GM12878 (cell line): ENCODE results near the gene LRIT1. TPM values are rescaled to one million over a fixed set of nuclear protein-coding genes. Genes with fewer than 3 reads are reported as not detected.

Experiments used
- ATAC-seq: fragments of 200-7000 bp; cut with Tn5 transposase; 3 replicates; pipeline ENCODE4 v1.9.1; 2020; ENCODE audit warnings: mild to moderate bottlenecking, moderate library complexity
- BruUV-seq: library from RNA; stranded (reverse); fragments of 400-500 nt; replicated peaks from 2 replicates; lab custom pipeline; 2021; lab: Mats Ljungman, UMichigan
- CTCF ChIA-PET: fragments of 300-600 bp; sonication (Branson Sonifier 250); formaldehyde crosslinking; extraction: SDS; loops from one replicate; lab custom pipeline; 2021; ENCODE audit warnings: inconsistent platforms; lab: Yijun Ruan, JAX
- POLR2A ChIA-PET: fragments of 350-600 bp; formaldehyde crosslinking; extraction: SDS; loops from one replicate; lab custom pipeline; 2021; ENCODE audit warnings: inconsistent platforms; lab: Charles Lee
- RAD21 ChIA-PET: fragments of 300-600 bp; sonication (Branson Sonifier 250); formaldehyde crosslinking; loops from one replicate; lab custom pipeline; 2023; ENCODE audit warnings: antibody characterized with exemption; ENCODE audit not compliant: unreplicated experiment; lab: Charles Lee
- SMC1A ChIA-PET: fragments of 300-600 bp; sonication (Branson Sonifier 250); formaldehyde crosslinking; loops from one replicate; lab custom pipeline; 2023; ENCODE audit not compliant: unreplicated experiment, uncharacterized antibody; lab: Charles Lee
- DNase-seq: peaks from one replicate; pipeline ENCODE4 v3.0.0-alpha.2; 2011; ENCODE audit warnings: low read depth, low spot score
- FAIRE-seq: peaks from 3 replicates; lab custom pipeline; 2011; peaks lifted over from hg19 to GRCh38; lab: Jason Lieb, UNC
- H2AFZ ChIP-seq: 2 replicates; pipeline ENCODE4 v1.6.0; 2011; ENCODE audit warnings: low read depth, low read length, control low read depth; ENCODE audit not compliant: control insufficient read depth
- H3K27ac ChIP-seq: 2 replicates; pipeline ENCODE4 v1.5.1; 2011; ENCODE audit warnings: control low read depth; ENCODE audit not compliant: control insufficient read depth, insufficient read depth
- H3K27me3 ChIP-seq, 2 experiments: replicated peaks in 1 of 2; 2 replicates each; pipeline versions ENCODE4 v1.6.0 to v1.6.1; 2011; ENCODE audit warnings: low read length in 1 of 2; ENCODE audit not compliant: control insufficient read depth in 2 of 2, insufficient read depth in 2 of 2
- H3K36me3 ChIP-seq, 2 experiments: 2 replicates each; pipeline ENCODE4 v1.5.1; 2011; ENCODE audit warnings: low read length in 1 of 2; ENCODE audit not compliant: control insufficient read depth in 2 of 2, insufficient read depth in 2 of 2
- H3K4me1 ChIP-seq: 2 replicates; pipeline ENCODE4 v1.6.1; 2011; ENCODE audit warnings: mild to moderate bottlenecking, low read length, moderate library complexity, mixed read lengths; ENCODE audit not compliant: control insufficient read depth, insufficient read depth
- H3K4me2 ChIP-seq: 2 replicates; pipeline ENCODE4 v1.6.0; 2011; ENCODE audit warnings: control low read depth; ENCODE audit not compliant: control insufficient read depth, insufficient read depth
- H3K4me3 ChIP-seq: fragments of 200-600 bp; sonication (generic); 2 replicates; pipeline ENCODE4 v1.5.1; 2016
- H3K79me2 ChIP-seq: 2 replicates; pipeline ENCODE4 v1.6.0; 2011; ENCODE audit warnings: low read length; ENCODE audit not compliant: control insufficient read depth, insufficient read depth
- H3K9ac ChIP-seq: 2 replicates; pipeline ENCODE4 v1.8.0; 2011; ENCODE audit warnings: low read length, control low read depth, mixed read lengths; ENCODE audit not compliant: control insufficient read depth, insufficient read depth
- H3K9me3 ChIP-seq: replicated peaks from 3 replicates; pipeline ENCODE4 v1.5.1; 2011; ENCODE audit warnings: mild to moderate bottlenecking, low read length; ENCODE audit not compliant: control insufficient read depth, insufficient read depth
- H4K20me1 ChIP-seq: 2 replicates; pipeline ENCODE4 v1.6.0; 2011; ENCODE audit not compliant: control insufficient read depth, insufficient read depth
- CHD2 ChIP-seq: IDR thresholded peaks from 2 replicates; pipeline ENCODE4 v1.6.1; 2011; ENCODE audit warnings: low read depth, low read length, improper control_type of control experiment, borderline replicate concordance
- MEF2B ChIP-seq: fragments of 450-650 bp; IDR thresholded peaks from 2 replicates; pipeline ENCODE4 v1.6.1; 2018; ENCODE audit warnings: mild to moderate bottlenecking, moderate library complexity; ENCODE audit not compliant: partially characterized antibody, poor library complexity, severe bottlenecking
- NR2F1 ChIP-seq: fragments of 450-650 bp; conservative IDR thresholded peaks from 2 replicates; pipeline ENCODE4 v1.6.1; 2017; ENCODE audit warnings: mild to moderate bottlenecking
- WGBS: methylation state at CpG from one replicate; pipeline ENCODE4 v1.1.6; 2016; ENCODE audit warnings: low lambda C conversion rate; ENCODE audit not compliant: insufficient replicate concordance, insufficient coverage; ENCODE audit errors: missing lambda C conversion rate; 5-methylcytosine and 5-hydroxymethylcytosine counted together
- in situ Hi-C: fragments of 300-500 bp; cut with MboI; formaldehyde crosslinking; loops from 9 replicates; pipeline ENCODE4 v1.14.3; 2018; ENCODE audit warnings: mixed read lengths
- intact Hi-C: fragments of 100-400 bp; cut with micrococcal nuclease; formaldehyde crosslinking; loops from one replicate; pipeline ENCODE4 v1.14.2; 2022; ENCODE audit not compliant: unreplicated experiment
- polyA plus RNA-seq, 11 experiments: library from polyadenylated mRNA; depleted of rRNA in 4 of 11; unstranded in 6 of 11; stranded (reverse) in 5 of 11; fragments of >200 nt; fragmentation: Nextera tagmentation in 4 of 11; fragmentation: Illumina TruSeq in 1 of 11; extraction: Ambion mirVana in 4 of 11; extraction: Trizol in 1 of 11; gene quantifications; 1 replicate in 1 of 11; 2 replicates in 10 of 11; pipeline versions ENCODE4 v1.2.1 to v1.2.3, GENCODE V29; 2011 to 2016; ENCODE audit warnings: inconsistent platforms in 2 of 11, missing spikeins in 2 of 11, low read depth in 1 of 11
- total RNA-seq, 4 experiments: library from RNA; depleted of rRNA in 3 of 4; stranded (reverse); fragments of >200 nt in 3 of 4; fragmentation: Illumina TruSeq in 1 of 4; extraction: Trizol in 1 of 4; gene quantifications; 2 replicates each; pipeline versions ENCODE4 v1.2.1 to v1.2.3, GENCODE V29; 2013 to 2021
- TF ChIP-seq, protein P1 (sequence below): fragments of 150-350 bp; IDR thresholded peaks from 2 replicates; pipeline ENCODE4 v1.6.1; 2016; ENCODE audit warnings: low read depth, low read length
- TF ChIP-seq, protein P2 (sequence below): IDR thresholded peaks from 2 replicates; pipeline ENCODE4 v1.6.1; 2012; ENCODE audit warnings: improper control_type of control experiment, low read depth, low read length; ENCODE audit not compliant: insufficient replicate concordance
- TF ChIP-seq, protein P3 (sequence below): fragments of 450-650 bp; IDR thresholded peaks from 2 replicates; pipeline ENCODE4 v1.6.1; 2018; ENCODE audit warnings: mild to moderate bottlenecking, low read depth, moderate library complexity; ENCODE audit not compliant: partially characterized antibody
- TF ChIP-seq, protein P4 (sequence below): fragments of 450-650 bp; IDR thresholded peaks from 2 replicates; pipeline ENCODE4 v1.6.1; 2017; ENCODE audit warnings: mild to moderate bottlenecking

LRIT1 gene
- total and polyA plus RNA-seq, 10 of the 15 experiments (the other 5 are each of a cell fraction or from before 2014, with no cell fraction given), result not detected

DNA sequence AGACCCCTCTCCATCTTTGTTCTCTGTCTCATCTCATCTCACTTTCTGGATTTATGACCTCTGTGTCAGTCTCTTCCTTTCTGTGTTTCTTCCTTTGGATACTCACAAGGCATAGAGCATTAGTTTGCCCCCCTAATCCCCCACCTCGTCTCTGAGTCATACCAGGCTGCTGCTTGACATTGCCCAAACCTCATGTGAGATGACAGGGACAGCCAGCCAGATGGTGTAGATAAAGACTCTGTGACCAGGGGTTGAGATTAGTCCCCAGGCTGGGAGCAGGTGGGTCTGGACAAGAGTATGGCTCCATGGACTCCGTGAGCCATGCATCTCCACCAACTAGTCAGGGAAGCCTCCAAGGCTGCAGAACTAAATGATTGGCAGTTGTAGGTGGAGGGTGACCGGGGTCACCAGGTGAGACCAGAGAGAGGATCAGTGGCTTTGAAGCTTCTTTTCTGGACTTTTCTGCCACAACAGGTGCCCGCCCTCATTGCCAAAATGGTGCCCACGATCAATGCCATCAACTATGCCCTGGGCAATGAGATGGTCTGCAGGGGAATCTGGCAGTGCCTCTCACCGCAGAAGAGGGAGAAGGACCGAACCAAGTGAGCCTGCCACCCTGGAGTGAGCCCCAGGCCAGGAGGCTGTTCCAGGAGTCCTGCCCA is 16.8 kb upstream of the LRIT1 start:
- in situ Hi-C loops (no loop called here), intact Hi-C loops (no loop called here)
- Histone ChIP-seq H3K27me3 (no peaks in the 10 kb centered on the region; a peak in 1 of 4 replicates), H3K9me3 (no peaks in the 10 kb centered on the region), H3K9ac (no peak overlapping the region), H3K4me2 (no peak overlapping the region), H3K4me3 (no peak overlapping the region), H4K20me1 (no peaks in the 10 kb centered on the region), H3K36me3 (no peaks in the 10 kb centered on the region), H3K4me1 (no peaks in the 10 kb centered on the region), H3K27ac (no peak overlapping the region), H3K79me2 (no peaks in the 10 kb centered on the region), H2AFZ (no peak overlapping the region)
- 31% methylated on average over 7 of the region's 7 CpGs for WGBS
- ChIA-PET SMC1A (no interaction called here), RAD21 (no interaction called here), POLR2A (no interaction called here), CTCF (interaction anchor here (0.6 to 1.6 kb wide), 2 partner anchors 172 to 579 kb away, joined by 3 to 6 read pairs; no protein-coding TSS in a partner anchor)
- no peak for FAIRE-seq
- BruUV-seq, result no TSS peak
- no peak for DNase-seq
- ATAC-seq, result no peak
- TF ChIP-seq NR2F1, result no peak
- TF ChIP-seq, protein P1, sequence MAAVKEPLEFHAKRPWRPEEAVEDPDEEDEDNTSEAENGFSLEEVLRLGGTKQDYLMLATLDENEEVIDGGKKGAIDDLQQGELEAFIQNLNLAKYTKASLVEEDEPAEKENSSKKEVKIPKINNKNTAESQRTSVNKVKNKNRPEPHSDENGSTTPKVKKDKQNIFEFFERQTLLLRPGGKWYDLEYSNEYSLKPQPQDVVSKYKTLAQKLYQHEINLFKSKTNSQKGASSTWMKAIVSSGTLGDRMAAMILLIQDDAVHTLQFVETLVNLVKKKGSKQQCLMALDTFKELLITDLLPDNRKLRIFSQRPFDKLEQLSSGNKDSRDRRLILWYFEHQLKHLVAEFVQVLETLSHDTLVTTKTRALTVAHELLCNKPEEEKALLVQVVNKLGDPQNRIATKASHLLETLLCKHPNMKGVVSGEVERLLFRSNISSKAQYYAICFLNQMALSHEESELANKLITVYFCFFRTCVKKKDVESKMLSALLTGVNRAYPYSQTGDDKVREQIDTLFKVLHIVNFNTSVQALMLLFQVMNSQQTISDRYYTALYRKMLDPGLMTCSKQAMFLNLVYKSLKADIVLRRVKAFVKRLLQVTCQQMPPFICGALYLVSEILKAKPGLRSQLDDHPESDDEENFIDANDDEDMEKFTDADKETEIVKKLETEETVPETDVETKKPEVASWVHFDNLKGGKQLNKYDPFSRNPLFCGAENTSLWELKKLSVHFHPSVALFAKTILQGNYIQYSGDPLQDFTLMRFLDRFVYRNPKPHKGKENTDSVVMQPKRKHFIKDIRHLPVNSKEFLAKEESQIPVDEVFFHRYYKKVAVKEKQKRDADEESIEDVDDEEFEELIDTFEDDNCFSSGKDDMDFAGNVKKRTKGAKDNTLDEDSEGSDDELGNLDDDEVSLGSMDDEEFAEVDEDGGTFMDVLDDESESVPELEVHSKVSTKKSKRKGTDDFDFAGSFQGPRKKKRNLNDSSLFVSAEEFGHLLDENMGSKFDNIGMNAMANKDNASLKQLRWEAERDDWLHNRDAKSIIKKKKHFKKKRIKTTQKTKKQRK, result no peak
- TF ChIP-seq, protein P2, sequence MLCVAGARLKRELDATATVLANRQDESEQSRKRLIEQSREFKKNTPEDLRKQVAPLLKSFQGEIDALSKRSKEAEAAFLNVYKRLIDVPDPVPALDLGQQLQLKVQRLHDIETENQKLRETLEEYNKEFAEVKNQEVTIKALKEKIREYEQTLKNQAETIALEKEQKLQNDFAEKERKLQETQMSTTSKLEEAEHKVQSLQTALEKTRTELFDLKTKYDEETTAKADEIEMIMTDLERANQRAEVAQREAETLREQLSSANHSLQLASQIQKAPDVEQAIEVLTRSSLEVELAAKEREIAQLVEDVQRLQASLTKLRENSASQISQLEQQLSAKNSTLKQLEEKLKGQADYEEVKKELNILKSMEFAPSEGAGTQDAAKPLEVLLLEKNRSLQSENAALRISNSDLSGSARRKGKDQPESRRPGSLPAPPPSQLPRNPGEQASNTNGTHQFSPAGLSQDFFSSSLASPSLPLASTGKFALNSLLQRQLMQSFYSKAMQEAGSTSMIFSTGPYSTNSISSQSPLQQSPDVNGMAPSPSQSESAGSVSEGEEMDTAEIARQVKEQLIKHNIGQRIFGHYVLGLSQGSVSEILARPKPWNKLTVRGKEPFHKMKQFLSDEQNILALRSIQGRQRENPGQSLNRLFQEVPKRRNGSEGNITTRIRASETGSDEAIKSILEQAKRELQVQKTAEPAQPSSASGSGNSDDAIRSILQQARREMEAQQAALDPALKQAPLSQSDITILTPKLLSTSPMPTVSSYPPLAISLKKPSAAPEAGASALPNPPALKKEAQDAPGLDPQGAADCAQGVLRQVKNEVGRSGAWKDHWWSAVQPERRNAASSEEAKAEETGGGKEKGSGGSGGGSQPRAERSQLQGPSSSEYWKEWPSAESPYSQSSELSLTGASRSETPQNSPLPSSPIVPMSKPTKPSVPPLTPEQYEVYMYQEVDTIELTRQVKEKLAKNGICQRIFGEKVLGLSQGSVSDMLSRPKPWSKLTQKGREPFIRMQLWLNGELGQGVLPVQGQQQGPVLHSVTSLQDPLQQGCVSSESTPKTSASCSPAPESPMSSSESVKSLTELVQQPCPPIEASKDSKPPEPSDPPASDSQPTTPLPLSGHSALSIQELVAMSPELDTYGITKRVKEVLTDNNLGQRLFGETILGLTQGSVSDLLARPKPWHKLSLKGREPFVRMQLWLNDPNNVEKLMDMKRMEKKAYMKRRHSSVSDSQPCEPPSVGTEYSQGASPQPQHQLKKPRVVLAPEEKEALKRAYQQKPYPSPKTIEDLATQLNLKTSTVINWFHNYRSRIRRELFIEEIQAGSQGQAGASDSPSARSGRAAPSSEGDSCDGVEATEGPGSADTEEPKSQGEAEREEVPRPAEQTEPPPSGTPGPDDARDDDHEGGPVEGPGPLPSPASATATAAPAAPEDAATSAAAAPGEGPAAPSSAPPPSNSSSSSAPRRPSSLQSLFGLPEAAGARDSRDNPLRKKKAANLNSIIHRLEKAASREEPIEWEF, result no peak
- TF ChIP-seq, protein P3, sequence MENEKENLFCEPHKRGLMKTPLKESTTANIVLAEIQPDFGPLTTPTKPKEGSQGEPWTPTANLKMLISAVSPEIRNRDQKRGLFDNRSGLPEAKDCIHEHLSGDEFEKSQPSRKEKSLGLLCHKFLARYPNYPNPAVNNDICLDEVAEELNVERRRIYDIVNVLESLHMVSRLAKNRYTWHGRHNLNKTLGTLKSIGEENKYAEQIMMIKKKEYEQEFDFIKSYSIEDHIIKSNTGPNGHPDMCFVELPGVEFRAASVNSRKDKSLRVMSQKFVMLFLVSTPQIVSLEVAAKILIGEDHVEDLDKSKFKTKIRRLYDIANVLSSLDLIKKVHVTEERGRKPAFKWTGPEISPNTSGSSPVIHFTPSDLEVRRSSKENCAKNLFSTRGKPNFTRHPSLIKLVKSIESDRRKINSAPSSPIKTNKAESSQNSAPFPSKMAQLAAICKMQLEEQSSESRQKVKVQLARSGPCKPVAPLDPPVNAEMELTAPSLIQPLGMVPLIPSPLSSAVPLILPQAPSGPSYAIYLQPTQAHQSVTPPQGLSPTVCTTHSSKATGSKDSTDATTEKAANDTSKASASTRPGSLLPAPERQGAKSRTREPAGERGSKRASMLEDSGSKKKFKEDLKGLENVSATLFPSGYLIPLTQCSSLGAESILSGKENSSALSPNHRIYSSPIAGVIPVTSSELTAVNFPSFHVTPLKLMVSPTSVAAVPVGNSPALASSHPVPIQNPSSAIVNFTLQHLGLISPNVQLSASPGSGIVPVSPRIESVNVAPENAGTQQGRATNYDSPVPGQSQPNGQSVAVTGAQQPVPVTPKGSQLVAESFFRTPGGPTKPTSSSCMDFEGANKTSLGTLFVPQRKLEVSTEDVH, result no peak
- no peak for TF ChIP-seq MEF2B
- TF ChIP-seq CHD2, result no peak
- TF ChIP-seq, protein P4, sequence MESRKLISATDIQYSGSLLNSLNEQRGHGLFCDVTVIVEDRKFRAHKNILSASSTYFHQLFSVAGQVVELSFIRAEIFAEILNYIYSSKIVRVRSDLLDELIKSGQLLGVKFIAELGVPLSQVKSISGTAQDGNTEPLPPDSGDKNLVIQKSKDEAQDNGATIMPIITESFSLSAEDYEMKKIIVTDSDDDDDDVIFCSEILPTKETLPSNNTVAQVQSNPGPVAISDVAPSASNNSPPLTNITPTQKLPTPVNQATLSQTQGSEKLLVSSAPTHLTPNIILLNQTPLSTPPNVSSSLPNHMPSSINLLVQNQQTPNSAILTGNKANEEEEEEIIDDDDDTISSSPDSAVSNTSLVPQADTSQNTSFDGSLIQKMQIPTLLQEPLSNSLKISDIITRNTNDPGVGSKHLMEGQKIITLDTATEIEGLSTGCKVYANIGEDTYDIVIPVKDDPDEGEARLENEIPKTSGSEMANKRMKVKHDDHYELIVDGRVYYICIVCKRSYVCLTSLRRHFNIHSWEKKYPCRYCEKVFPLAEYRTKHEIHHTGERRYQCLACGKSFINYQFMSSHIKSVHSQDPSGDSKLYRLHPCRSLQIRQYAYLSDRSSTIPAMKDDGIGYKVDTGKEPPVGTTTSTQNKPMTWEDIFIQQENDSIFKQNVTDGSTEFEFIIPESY, result no peak
